Measurements from ENCODE around the gene HRH4. TPM values are rescaled to one million over a fixed set of nuclear protein-coding genes. Genes with fewer than 3 reads are reported as not detected.

The HRH4 gene
- total and polyA plus RNA-seq, 2 experiments from 2014 or later: 0.15 TPM; not detected in 1

DNA sequence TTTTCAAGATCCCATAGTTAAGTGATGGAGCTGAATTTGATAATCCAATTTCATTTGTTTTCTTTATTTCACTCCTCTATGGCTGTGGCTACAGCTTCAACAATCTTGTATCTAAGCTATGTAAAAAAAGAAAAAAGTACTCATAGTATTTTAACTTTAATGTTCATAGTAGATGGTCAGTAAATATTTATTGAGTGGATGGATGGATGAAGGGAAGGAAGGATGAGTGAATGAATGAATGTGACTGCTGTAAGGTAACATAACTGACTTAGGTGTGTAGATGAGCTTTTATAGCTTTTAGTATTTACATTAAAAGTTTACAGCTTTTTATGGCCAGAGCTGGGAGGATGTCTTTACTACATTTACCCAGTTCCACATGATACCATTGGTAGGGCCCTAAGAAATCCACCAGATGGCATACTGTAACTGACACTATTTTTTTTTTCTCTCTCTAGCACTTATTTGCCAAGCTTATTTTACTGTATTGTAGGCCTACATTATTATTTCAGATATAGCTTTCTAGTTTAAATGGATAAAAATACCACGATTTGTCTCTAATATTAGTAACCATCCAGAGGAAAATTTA is 13.4 kb upstream of the HRH4 start:
- Histone ChIP-seq H3K4me3 (no peak overlapping the region), H3K36me3 (peaks cover 42% of the 10 kb centered on the region), H3K4me1 (ENCODE audit: low read depth) (no peaks in the 10 kb centered on the region), H3K27me3 (no peaks in the 10 kb centered on the region), H3K9me3 (ENCODE audit: low read depth) (no peaks in the 10 kb centered on the region), H3K27ac (no peak overlapping the region)
- TF ChIP-seq, protein P1, sequence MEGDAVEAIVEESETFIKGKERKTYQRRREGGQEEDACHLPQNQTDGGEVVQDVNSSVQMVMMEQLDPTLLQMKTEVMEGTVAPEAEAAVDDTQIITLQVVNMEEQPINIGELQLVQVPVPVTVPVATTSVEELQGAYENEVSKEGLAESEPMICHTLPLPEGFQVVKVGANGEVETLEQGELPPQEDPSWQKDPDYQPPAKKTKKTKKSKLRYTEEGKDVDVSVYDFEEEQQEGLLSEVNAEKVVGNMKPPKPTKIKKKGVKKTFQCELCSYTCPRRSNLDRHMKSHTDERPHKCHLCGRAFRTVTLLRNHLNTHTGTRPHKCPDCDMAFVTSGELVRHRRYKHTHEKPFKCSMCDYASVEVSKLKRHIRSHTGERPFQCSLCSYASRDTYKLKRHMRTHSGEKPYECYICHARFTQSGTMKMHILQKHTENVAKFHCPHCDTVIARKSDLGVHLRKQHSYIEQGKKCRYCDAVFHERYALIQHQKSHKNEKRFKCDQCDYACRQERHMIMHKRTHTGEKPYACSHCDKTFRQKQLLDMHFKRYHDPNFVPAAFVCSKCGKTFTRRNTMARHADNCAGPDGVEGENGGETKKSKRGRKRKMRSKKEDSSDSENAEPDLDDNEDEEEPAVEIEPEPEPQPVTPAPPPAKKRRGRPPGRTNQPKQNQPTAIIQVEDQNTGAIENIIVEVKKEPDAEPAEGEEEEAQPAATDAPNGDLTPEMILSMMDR (IDR thresholded peaks at IDR 0.05; ENCODE audit: low read depth, low read length): peak; percentile 13
- no peak for DNase-seq (ENCODE audit: low read depth in 1 of 2, low spot score in 1 of 2)

DNA sequence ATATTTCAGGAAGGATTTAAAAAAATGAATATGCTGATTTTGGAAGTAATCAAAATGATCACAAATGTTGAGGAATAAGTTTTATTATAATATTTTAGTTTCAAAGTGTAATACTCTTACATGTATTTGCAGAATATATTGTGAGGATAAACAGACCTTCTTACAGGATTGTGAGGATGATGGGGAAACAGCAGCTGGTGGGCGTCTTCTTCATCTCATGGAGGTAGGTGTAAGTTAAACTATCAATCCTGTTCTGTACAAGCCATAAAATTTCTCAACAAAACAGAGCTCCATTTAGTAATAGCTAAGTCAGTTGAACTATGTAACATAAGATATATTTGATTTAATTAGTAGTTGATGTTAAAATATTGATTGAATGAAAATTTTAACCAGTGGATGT is 12.5 kb upstream of the HRH4 start:
- Histone ChIP-seq H3K9me3 (ENCODE audit: low read depth) (no peaks in the 10 kb centered on the region), H3K36me3 (peaks cover 42% of the 10 kb centered on the region), H3K4me3 (no peak overlapping the region), H3K4me1 (ENCODE audit: low read depth) (no peaks in the 10 kb centered on the region), H3K27me3 (no peaks in the 10 kb centered on the region), H3K27ac (no peak overlapping the region)
- no peak for DNase-seq (ENCODE audit: low read depth in 1 of 2, low spot score in 1 of 2)
- TF ChIP-seq, protein P1 (IDR thresholded peaks at IDR 0.05; ENCODE audit: low read depth, low read length): no peak

DNA sequence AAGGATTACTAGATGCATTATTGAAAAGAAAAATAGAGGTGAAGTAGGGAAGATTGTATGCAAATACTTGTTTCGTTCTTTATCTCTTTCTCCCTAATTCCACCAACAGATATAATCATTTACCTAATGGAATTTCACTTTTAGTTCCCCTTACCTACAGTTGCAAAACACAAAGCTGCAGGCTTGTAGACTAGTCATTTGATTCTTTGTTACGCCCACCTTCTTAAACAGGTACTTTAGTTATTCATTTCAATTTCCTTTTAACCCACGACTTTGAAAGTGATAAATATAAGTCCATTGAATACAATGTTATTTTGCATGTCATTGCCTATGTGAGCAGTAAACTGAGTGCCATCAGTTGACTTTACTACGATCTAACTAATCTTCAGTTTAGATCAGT is 3.9 kb upstream of the HRH4 start:
- H3K4me1 ChIP-seq (ENCODE audit: low read depth): no peaks in the 10 kb centered on the region
- H3K36me3 ChIP-seq: no peaks in the 10 kb centered on the region
- no peak for DNase-seq (ENCODE audit: low read depth in 1 of 2, low spot score in 1 of 2)
- no peaks in the 10 kb centered on the region for H3K27me3 ChIP-seq
- H3K4me3 ChIP-seq: no peak overlapping the region
- H3K27ac ChIP-seq: no peak overlapping the region
- no peaks in the 10 kb centered on the region for H3K9me3 ChIP-seq (ENCODE audit: low read depth)
- TF ChIP-seq, protein P1 (IDR thresholded peaks at IDR 0.05; ENCODE audit: low read depth, low read length): no peak

DNA sequence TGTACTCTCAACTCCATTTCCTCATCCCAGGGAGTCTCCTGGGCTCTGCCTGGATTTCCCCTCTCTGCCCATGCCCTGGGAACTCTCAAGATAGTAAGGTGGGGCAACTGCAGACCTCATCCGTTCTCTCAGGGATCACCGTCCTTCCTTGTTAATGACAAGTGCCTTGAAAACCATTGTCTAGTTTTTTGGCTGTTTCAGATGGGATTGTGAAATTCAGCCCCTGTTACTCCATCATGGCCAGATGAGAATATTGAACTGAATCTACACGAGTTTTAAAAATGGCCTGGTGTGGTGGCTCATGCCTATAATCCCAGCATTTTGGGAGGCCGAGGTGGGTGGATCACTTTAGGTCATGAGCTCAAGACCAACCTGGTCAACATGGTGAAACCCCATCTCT is 665 bp upstream of the HRH4 start:
- Histone ChIP-seq H3K36me3 (no peaks in the 10 kb centered on the region), H3K4me3 (no peak overlapping the region), H3K4me1 (ENCODE audit: low read depth) (no peaks in the 10 kb centered on the region), H3K27ac (no peak overlapping the region), H3K27me3 (no peaks in the 10 kb centered on the region), H3K9me3 (ENCODE audit: low read depth) (no peaks in the 10 kb centered on the region)
- TF ChIP-seq, protein P1 (IDR thresholded peaks at IDR 0.05; ENCODE audit: low read depth, low read length): no peak
- no peak for DNase-seq (ENCODE audit: low read depth in 1 of 2, low spot score in 1 of 2)

DNA sequence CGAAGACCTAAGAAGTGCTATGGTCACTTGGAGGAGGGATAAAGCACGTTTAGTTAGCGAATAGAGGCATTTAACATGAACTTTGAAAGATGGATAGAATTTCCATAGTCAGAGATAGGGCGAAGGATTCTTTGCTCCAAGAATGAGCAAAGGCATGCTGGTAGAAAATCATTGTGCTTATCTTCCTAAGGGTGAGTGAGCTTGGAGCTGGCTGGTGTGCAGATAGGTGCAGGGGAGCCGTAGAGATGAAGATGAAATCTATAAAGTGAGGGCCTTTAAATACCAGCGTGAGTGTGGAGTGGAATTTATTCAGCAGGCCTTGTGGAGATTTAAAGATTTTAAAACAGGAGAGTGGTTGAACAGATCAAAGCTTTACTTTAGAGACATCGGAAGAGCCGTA is 1.6 kb downstream of the HRH4 start:
- H3K4me3 ChIP-seq: no peak overlapping the region
- no peaks in the 10 kb centered on the region for H3K9me3 ChIP-seq (ENCODE audit: low read depth)
- DNase-seq (ENCODE audit: low read depth in 1 of 2, low spot score in 1 of 2): no peak

More for the DNA sequence above, 1.6 kb downstream of the HRH4 start:
- H3K36me3 ChIP-seq: no peaks in the 10 kb centered on the region
- TF ChIP-seq, protein P1 (IDR thresholded peaks at IDR 0.05; ENCODE audit: low read depth, low read length): no peak
- no peaks in the 10 kb centered on the region for H3K4me1 ChIP-seq (ENCODE audit: low read depth)
- no peak overlapping the region for H3K27ac ChIP-seq
- no peaks in the 10 kb centered on the region for H3K27me3 ChIP-seq
